Dedifferentiated amniotic fluid mesenchymal stem cell (primary cell): ENCODE measurements around the gene RILPL1.
"Not testable (repeated sequence)": the region's sequence is repeated elsewhere in the genome, so short reads cannot be mapped to it uniquely, and the experiment has no call there.

Experiments
- DNase-seq: peaks from one replicate; pipeline ENCODE4 v3.0.0-alpha.2; 2016; ENCODE audit errors: extremely low spot score

RILPL1 gene

GRCh38 chr12:123533672-123534643 lies at the start of gene RILPL1:
RILPL1 (minus strand) TSS chr12:123533719; CDS start chr12:123533482, 237 bp downstream.
- DNase-seq = peak; percentile 21

- DNase-seq = no peak
Observed at GRCh38 chr12:123580772-123581171, 47.3 kb upstream of the RILPL1 start.

GRCh38 chr12:123578829-123579228 lies 45.3 kb upstream of the RILPL1 start:
- not testable (repeated sequence) for DNase-seq

GRCh38 chr12:123578243-123578642 lies 44.7 kb upstream of the RILPL1 start:
- no peak for DNase-seq

- no peak for DNase-seq
Observed at GRCh38 chr12:123576611-123577010, 43.1 kb upstream of the RILPL1 start.

GRCh38 chr12:123573870-123574269 lies 40.4 kb upstream of the RILPL1 start:
- DNase-seq = no peak

- DNase-seq = no peak
Observed at GRCh38 chr12:123572391-123572790, 38.9 kb upstream of the RILPL1 start.

GRCh38 chr12:123571343-123571813 lies 37.9 kb upstream of the RILPL1 start:
- peak; percentile 40 for DNase-seq

- DNase-seq = no peak
Observed at GRCh38 chr12:123559468-123559867, 25.9 kb upstream of the RILPL1 start.

GRCh38 chr12:123558487-123558886 lies 25.0 kb upstream of the RILPL1 start:
- DNase-seq = not testable (repeated sequence)

GRCh38 chr12:123554843-123555242 lies 21.3 kb upstream of the RILPL1 start:
- DNase-seq = not testable (repeated sequence)

- not testable (repeated sequence) for DNase-seq
Observed at GRCh38 chr12:123554136-123554535, 20.6 kb upstream of the RILPL1 start.

- no peak for DNase-seq
Observed at GRCh38 chr12:123550700-123551099, 17.2 kb upstream of the RILPL1 start.

- no peak for DNase-seq
Observed at GRCh38 chr12:123548107-123548506, 14.6 kb upstream of the RILPL1 start.

GRCh38 chr12:123546281-123546680 lies 12.8 kb upstream of the RILPL1 start:
- DNase-seq = peak; percentile 19

GRCh38 chr12:123543541-123543940 lies 10.0 kb upstream of the RILPL1 start:
- DNase-seq = no peak

GRCh38 chr12:123540899-123541662 lies 7.6 kb upstream of the RILPL1 start:
- no peak for DNase-seq

GRCh38 chr12:123535952-123536351 lies 2.4 kb upstream of the RILPL1 start:
- DNase-seq = not testable (repeated sequence)

- peak; percentile 20 for DNase-seq
Observed at GRCh38 chr12:123532808-123533649, 490 bp downstream of the RILPL1 start.

- no peak for DNase-seq
Observed at GRCh38 chr12:123532019-123532418, 1.5 kb downstream of the RILPL1 start.

GRCh38 chr12:123531091-123531490 lies 2.4 kb downstream of the RILPL1 start:
- DNase-seq = no peak
